GM19043 (cell line): ENCODE data around the gene POLA1.

ENCODE experiments used
- ATAC-seq: cut with Tn5 transposase; IDR thresholded peaks from one replicate; pipeline ENCODE4 v1.9.1; 2021; ENCODE audit warnings: low read depth; ENCODE audit not compliant: unreplicated experiment

POLA1 gene

GRCh38 chrX:24955372-24955930 is 261.7 kb downstream of the POLA1 start:
- no peak for ATAC-seq

GRCh38 chrX:24956828-24957227 is 263.1 kb downstream of the POLA1 start:
- ATAC-seq = no peak

- ATAC-seq = no peak
Measured at GRCh38 chrX:24961809-24962208, 268.1 kb downstream of the POLA1 start.

GRCh38 chrX:24963823-24964222 is 270.1 kb downstream of the POLA1 start:
- no peak for ATAC-seq

DNA sequence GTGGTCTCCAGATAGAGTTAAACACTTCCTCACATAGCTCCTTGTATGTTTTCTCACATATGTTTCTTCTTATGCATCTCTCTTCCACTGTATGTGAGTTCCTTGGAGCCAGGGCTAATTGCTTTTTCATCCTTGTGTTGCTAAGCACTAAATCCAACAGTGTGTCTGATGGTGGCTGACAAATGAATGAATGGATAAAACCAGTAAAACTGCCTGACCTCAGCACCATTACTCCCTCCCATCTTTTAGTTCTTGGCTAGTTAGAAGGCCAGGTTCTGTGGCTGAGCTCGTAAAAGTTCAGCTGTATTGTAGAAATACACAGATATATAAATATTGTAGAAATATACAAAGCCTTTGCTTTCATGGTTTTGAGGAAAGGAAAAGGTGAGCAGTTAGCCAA is 271.7 kb downstream of the POLA1 start:
- no peak for ATAC-seq

DNA sequence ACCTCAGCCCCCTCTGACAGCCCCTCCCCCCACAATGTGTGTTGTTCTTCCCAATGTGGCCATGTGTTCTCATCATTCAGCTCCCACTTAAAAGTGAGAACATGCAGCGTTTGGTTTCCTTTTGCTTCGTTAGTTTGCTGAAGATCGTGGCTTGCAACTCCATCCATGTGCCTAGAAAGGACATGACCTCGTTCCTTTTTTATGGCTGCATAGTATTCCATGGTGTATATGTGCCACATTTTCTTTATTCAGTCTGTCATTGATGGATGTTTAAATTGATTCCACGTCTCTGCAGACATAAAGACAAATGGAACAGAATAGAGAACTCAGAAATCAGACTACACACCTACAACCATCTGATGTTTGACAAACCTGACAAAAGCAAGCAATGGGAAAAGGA is 276.1 kb downstream of the POLA1 start:
- no peak for ATAC-seq

DNA sequence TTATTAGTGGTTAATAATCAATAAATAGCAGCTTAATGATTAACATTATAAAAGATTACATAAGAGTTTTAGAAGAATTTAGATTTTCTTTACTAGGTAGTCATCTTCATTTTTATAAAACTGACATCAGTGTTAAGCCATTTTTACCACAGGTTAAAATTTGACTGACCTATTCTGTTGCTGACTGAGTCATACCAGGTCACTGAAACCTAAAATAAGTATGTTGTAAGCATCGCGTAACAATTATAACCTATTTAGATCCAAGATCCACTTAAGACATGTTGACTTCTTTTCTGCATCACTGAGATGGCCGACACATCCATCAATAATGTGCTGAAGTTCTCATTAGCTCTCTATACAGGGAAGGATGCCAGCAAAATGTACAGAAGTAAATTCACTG is 285.4 kb downstream of the POLA1 start:
- ATAC-seq = no peak

- no peak for ATAC-seq
Measured at GRCh38 chrX:24981030-24981429, 287.3 kb downstream of the POLA1 start.

GRCh38 chrX:24982306-24982965 is 288.7 kb downstream of the POLA1 start:
- no peak for ATAC-seq

GRCh38 chrX:24983931-24984330 is 290.2 kb downstream of the POLA1 start:
- no peak for ATAC-seq

GRCh38 chrX:24985120-24985519 is 291.4 kb downstream of the POLA1 start:
- no peak for ATAC-seq

DNA sequence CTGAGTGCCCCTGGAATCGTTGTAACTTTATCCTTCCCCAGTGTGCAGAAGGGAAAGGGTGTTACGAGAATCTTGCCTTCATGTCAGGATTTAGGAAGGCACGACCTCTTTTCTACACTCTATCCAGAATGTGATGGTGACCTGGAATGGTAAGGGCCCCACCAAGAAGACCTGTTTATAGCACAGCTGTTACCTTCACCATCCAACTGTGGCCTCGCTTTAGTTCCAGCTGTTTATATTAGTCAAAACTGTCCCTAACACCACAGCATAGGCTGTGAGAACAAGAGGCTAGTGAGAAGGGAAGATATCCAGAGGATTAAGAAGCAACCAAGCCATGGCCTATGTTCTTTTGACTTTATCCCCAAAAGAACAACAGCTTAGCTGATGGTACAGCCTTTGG is 294.0 kb downstream of the POLA1 start:
- no peak for ATAC-seq

DNA sequence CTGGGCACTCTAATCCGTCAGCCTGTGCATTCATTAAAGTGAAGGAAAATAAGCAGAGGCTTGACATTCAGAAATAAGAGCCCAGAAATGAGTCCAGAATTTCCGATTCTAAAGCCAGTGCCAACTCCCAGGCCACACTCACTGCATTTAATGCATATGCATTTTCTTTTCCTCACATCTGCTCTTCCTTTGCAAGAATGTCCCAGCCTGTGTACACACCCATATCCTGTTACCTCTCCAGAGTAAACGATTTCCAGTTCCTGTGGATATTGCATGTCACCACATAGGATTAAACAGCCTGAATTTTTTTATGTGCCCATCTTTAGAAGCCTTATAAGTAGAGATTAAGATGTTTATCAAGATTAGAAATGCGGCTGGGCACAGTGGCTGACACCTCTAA is 294.6 kb downstream of the POLA1 start:
- no peak for ATAC-seq

- no peak for ATAC-seq
Measured at GRCh38 chrX:24990535-24990934, 296.8 kb downstream of the POLA1 start.

DNA sequence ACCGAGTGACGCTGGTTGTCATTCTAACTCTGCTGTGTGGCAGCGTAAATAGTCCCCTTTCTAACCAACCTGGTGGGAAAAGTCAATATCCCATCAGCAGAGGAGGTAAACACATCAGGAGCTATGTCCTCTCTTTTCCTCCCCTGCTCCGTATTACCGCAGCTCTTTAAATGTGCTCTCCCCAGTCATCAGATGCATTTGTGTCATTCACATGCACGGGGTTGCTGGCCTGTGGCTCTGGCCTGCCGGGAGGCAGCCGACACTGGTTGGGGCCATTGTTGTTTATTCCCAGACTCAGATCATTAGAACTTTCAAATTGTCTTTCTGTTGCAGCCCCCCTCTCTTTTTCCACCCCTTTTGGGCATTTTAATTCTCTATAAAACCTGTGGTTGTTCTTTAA is 300.2 kb downstream of the POLA1 start:
- ATAC-seq = no peak

DNA sequence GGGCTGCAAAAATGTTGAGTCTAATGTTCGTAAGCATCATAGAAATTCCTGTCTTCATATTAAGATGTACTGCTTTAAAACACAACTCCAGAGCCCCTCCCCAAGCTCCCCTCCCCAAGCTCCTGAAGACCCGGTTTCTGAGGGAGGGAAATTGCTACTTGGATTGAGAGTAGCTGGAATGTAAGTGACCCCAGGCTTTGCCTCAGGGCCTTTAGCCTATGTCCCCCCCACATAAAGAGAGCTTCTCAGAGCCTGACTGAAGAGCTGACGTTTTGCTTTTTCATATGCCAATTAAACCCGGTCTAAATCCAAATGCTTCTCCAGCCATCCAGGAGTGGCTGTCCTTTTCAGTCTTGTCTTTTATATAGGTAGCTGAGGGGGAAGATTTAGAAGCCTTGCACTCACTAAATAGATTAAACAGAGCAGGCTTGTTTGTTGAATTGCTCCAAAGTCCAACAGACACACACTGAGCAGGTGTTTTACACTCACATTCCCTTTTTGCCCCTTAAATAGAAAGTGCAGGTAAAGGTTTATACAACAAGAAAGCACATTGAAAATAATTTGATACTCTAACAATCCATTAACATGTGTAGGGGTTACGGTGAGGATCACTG is 302.5 kb downstream of the POLA1 start:
- ATAC-seq = no peak

- ATAC-seq = no peak
Measured at GRCh38 chrX:24999511-24999910, 305.8 kb downstream of the POLA1 start.

GRCh38 chrX:25001808-25002660 is 308.3 kb downstream of the POLA1 start:
- ATAC-seq = no peak

- ATAC-seq = no peak
Measured at GRCh38 chrX:25002661-25003020, 308.9 kb downstream of the POLA1 start.

DNA sequence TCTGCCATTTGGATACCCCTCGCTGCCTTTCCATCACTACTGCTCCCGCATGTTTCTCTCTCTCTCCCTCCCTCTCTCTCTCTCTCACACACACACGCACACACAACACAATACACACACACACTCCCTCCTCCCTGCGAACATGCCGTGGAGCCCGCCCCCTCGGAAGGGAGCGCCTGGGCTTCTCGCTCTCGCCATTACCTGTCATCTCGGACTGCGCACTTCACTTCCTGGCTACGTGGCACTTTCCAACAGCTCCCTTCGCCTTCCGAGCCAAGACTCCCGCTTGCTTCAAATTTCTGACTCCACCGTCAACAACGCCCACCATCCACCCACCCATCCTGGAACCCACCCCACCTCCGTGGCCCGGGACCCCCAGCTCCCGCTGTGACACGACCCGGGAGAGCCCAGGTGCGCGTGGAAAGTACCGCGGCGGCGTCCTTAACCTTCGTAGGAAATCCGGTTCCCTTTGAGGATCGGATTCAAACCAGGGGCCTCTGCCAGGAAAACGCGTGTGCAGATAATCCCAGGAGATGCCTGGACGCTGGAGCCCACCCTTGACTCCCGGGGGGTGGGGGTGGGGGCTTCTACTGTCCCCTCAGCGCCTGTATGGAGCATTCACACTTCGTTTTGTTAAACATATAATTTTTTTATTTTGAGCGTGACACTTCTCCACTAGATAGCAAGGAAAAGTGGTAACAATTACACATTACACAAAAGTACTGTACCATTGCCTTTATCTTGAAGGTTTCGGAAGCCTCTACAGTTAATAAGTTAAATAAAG is 309.5 kb downstream of the POLA1 start:
- ATAC-seq = no peak

DNA sequence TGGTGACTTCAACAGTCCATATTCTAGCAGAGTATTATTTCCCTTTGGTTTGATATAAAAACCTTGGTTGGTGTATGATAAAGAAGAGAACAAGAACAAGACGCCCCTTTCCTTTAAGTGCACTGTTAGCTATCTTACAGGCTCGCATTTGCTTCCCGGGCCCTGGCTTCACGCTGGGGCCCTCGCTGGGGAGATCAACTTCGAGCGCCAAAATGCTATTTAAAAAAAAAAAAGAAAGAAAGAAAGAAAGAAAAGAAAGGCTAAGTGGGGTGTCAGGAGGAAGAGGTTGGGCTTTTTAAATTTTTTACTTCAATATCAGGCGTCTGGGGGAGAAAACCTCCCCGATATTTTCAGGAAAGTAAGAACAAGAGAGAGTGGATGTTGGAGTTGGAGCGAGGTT is 310.3 kb downstream of the POLA1 start:
- no peak for ATAC-seq
